IMR-90 (cell line): Measurements from ENCODE around the gene TFCP2. TPM values are rescaled to one million over a fixed set of nuclear protein-coding genes. Genes with fewer than 3 reads are reported as not detected.

Source experiments
- ATAC-seq: fragments of 200-7000 bp; cut with Tn5 transposase; 2 replicates; pipeline ENCODE4 v1.9.1; 2020; ENCODE audit warnings: low read depth, mild to moderate bottlenecking, moderate library complexity
- BruUV-seq: library from RNA; stranded (reverse); fragments of 400-500 nt; replicated peaks from 2 replicates; lab custom pipeline; 2021; lab: Mats Ljungman, UMichigan
- CTCF ChIA-PET: fragments of 300-600 bp; formaldehyde crosslinking; extraction: SDS; loops from one replicate; lab custom pipeline; 2021; ENCODE audit warnings: antibody characterized with exemption; lab: Yijun Ruan, JAX
- POLR2A ChIA-PET: fragments of 300-600 bp; sonication (Branson Sonifier 250); formaldehyde crosslinking; loops from one replicate; lab custom pipeline; 2022; ENCODE audit warnings: antibody characterized with exemption; ENCODE audit not compliant: unreplicated experiment; lab: Charles Lee
- DNase-seq: peaks from one replicate; pipeline ENCODE4 v3.0.0; 2013
- H2AFZ ChIP-seq: replicated peaks from 2 replicates; pipeline ENCODE3; 2013; ENCODE audit warnings: low read length, mild to moderate bottlenecking; ENCODE audit not compliant: poor library complexity
- H2AK5ac ChIP-seq: 2 replicates; pipeline ENCODE4 v1.6.1; 2013; ENCODE audit warnings: low read depth, low read length, inconsistent platforms
- H2AK9ac ChIP-seq: replicated peaks from 2 replicates; pipeline ENCODE3; 2013; ENCODE audit warnings: mild to moderate bottlenecking, low read depth, low read length, moderate library complexity; ENCODE audit not compliant: poor library complexity
- H2BK120ac ChIP-seq: 2 replicates; pipeline ENCODE4 v1.6.1; 2013; ENCODE audit warnings: low read depth, low read length, inconsistent platforms
- H2BK15ac ChIP-seq: 3 replicates; pipeline ENCODE4 v1.6.1; 2013; ENCODE audit warnings: low read depth, low read length, inconsistent platforms
- H2BK20ac ChIP-seq: 2 replicates; pipeline ENCODE4 v1.6.1; 2013; ENCODE audit warnings: low read depth, mild to moderate bottlenecking, inconsistent platforms, low read length, moderate library complexity
- H2BK5ac ChIP-seq: 2 replicates; pipeline ENCODE4 v1.6.1; 2013; ENCODE audit warnings: mild to moderate bottlenecking, low read depth, low read length, inconsistent platforms; ENCODE audit not compliant: poor library complexity, severe bottlenecking
- H3K14ac ChIP-seq: replicated peaks from 2 replicates; pipeline ENCODE4 v1.6.1; 2013; ENCODE audit warnings: low read depth, low read length, inconsistent platforms
- H3K18ac ChIP-seq: 2 replicates; pipeline ENCODE4 v1.6.1; 2013; ENCODE audit warnings: low read depth, low read length, control low read depth
- H3K23ac ChIP-seq: 2 replicates; pipeline ENCODE4 v1.6.1; 2013; ENCODE audit warnings: low read depth, low read length, inconsistent platforms
- H3K27ac ChIP-seq: 2 replicates; pipeline ENCODE4 v1.5.1; 2013; ENCODE audit warnings: mild to moderate bottlenecking, control low read depth, low read length; ENCODE audit not compliant: insufficient read depth
- H3K27me3 ChIP-seq: 2 replicates; pipeline ENCODE4 v1.6.1; 2013; ENCODE audit warnings: low read length; ENCODE audit not compliant: control insufficient read depth, insufficient read depth
- H3K36me3 ChIP-seq: 2 replicates; pipeline ENCODE4 v1.6.1; 2013; ENCODE audit warnings: low read length, mixed read lengths; ENCODE audit not compliant: control insufficient read depth, insufficient read depth
- H3K4ac ChIP-seq: 2 replicates; pipeline ENCODE4 v1.6.1; 2013; ENCODE audit warnings: low read depth, low read length, inconsistent platforms
- H3K4me1 ChIP-seq: 2 replicates; pipeline ENCODE4 v1.6.1; 2013; ENCODE audit warnings: low read length, mixed read lengths; ENCODE audit not compliant: control insufficient read depth, insufficient read depth
- H3K4me2 ChIP-seq: 2 replicates; pipeline ENCODE4 v1.6.1; 2013; ENCODE audit warnings: low read depth, mild to moderate bottlenecking, control low read depth, low read length, moderate library complexity
- H3K4me3 ChIP-seq: 2 replicates; pipeline ENCODE4 v1.5.1; 2013; ENCODE audit warnings: low read depth, mild to moderate bottlenecking, control low read depth, low read length, moderate library complexity; ENCODE audit not compliant: insufficient read depth
- H3K56ac ChIP-seq: 2 replicates; pipeline ENCODE4 v1.6.1; 2013; ENCODE audit warnings: low read length, inconsistent platforms; ENCODE audit not compliant: insufficient read depth; ENCODE audit errors: extremely low read depth
- H3K79me1 ChIP-seq, 2 experiments: 2 replicates each; pipeline ENCODE4 v1.6.1; 2013; ENCODE audit warnings: low read length in 2 of 2, inconsistent platforms in 1 of 2, low read depth in 1 of 2
- H3K9ac ChIP-seq: 2 replicates; pipeline ENCODE4 v1.6.1; 2013; ENCODE audit warnings: low read depth, low read length, control low read depth
- H3K9me1 ChIP-seq: 2 replicates; pipeline ENCODE4 v1.6.1; 2013; ENCODE audit warnings: low read length, inconsistent platforms; ENCODE audit not compliant: insufficient read depth
- H3K9me3 ChIP-seq: 2 replicates; pipeline ENCODE4 v1.6.1; 2013; ENCODE audit warnings: low read length; ENCODE audit not compliant: control insufficient read depth, insufficient read depth
- H4K20me1 ChIP-seq: 2 replicates; pipeline ENCODE4 v1.6.1; 2013; ENCODE audit warnings: low read length, inconsistent platforms; ENCODE audit not compliant: insufficient read depth
- H4K5ac ChIP-seq: 2 replicates; pipeline ENCODE4 v1.6.1; 2013; ENCODE audit warnings: mild to moderate bottlenecking, low read depth, low read length, control low read depth
- H4K8ac ChIP-seq, 2 experiments: 2 replicates each; pipeline ENCODE4 v1.6.1; 2013; ENCODE audit warnings: low read depth in 2 of 2, low read length in 2 of 2, control low read depth in 1 of 2, inconsistent platforms in 1 of 2
- H4K91ac ChIP-seq: 2 replicates; pipeline ENCODE4 v1.6.1; 2013; ENCODE audit warnings: low read depth, low read length, inconsistent platforms; ENCODE audit not compliant: insufficient read depth
- BHLHE40 ChIP-seq: fragments of 150-350 bp; IDR thresholded peaks from 2 replicates; pipeline ENCODE4 v1.6.1; 2016; ENCODE audit warnings: mild to moderate bottlenecking, low read depth, low read length
- CEBPB ChIP-seq: IDR thresholded peaks from 2 replicates; pipeline ENCODE4 v1.6.1; 2012; ENCODE audit warnings: low read depth, low read length, improper control_type of control experiment
- FOS ChIP-seq: fragments of 150-350 bp; IDR thresholded peaks from 2 replicates; pipeline ENCODE4 v1.6.1; 2016; ENCODE audit warnings: low read depth, low read length
- MAFK ChIP-seq: IDR thresholded peaks from 2 replicates; pipeline ENCODE4 v1.6.1; 2012; ENCODE audit warnings: low read depth, low read length, improper control_type of control experiment
- MAZ ChIP-seq: IDR thresholded peaks from 2 replicates; pipeline ENCODE4 v1.6.1; 2012; ENCODE audit warnings: low read depth, mild to moderate bottlenecking, low read length, improper control_type of control experiment, moderate library complexity, borderline replicate concordance
- MXI1 ChIP-seq: IDR thresholded peaks from 2 replicates; pipeline ENCODE4 v1.6.1; 2012; ENCODE audit warnings: low read depth, mild to moderate bottlenecking, low read length, moderate library complexity, borderline replicate concordance
- NFE2L2 ChIP-seq: fragments of 150-350 bp; IDR thresholded peaks from 2 replicates; pipeline ENCODE4 v1.6.1; 2016; ENCODE audit warnings: low read depth, mild to moderate bottlenecking, low read length
- POLR2A ChIP-seq: IDR thresholded peaks from 2 replicates; pipeline ENCODE4 v1.6.1; 2012; ENCODE audit warnings: mild to moderate bottlenecking, low read depth, low read length
- RAD21 ChIP-seq: IDR thresholded peaks from 2 replicates; pipeline ENCODE4 v1.6.1; 2012; ENCODE audit warnings: low read length, improper control_type of control experiment
- RCOR1 ChIP-seq: IDR thresholded peaks from 2 replicates; pipeline ENCODE4 v1.6.1; 2012; ENCODE audit warnings: mild to moderate bottlenecking, low read length, improper control_type of control experiment; ENCODE audit not compliant: insufficient replicate concordance
- RFX5 ChIP-seq: IDR thresholded peaks from 2 replicates; pipeline ENCODE4 v1.8.0; 2012; ENCODE audit warnings: low read depth, mild to moderate bottlenecking, low read length, moderate library complexity
- SMC3 ChIP-seq: fragments of 150-350 bp; IDR thresholded peaks from 2 replicates; pipeline ENCODE4 v1.6.1; 2016; ENCODE audit warnings: low read depth, mild to moderate bottlenecking, antibody characterized with exemption, low read length, moderate library complexity
- WGBS, 2 experiments: methylation state at CpG; one replicate each; pipeline versions ENCODE4 v1.1.5 to v1.1.7; 2013; ENCODE audit warnings: missing lambda C conversion rate in 2 of 2; ENCODE audit not compliant: insufficient read length in 1 of 2; ENCODE audit errors: extremely low coverage in 2 of 2; 5-methylcytosine and 5-hydroxymethylcytosine counted together
- dilution Hi-C: fragments of 300-500 bp; cut with HindIII; formaldehyde crosslinking; loops from one replicate; pipeline ENCODE4 v1.14.3; 2018; ENCODE audit warnings: low sequenced_read_pairs; ENCODE audit not compliant: unreplicated experiment
- in situ Hi-C: fragments of 300-500 bp; cut with MboI; formaldehyde crosslinking; loops from 3 replicates; pipeline ENCODE4 v1.14.3; 2019; ENCODE audit warnings: low sequenced_read_pairs, inconsistent platforms, mixed read lengths
- intact Hi-C: fragments of 100-400 bp; cut with micrococcal nuclease; formaldehyde crosslinking; loops from 2 replicates; pipeline ENCODE4 v1.10.0; 2022
- polyA plus RNA-seq, 3 experiments: library from polyadenylated mRNA; depleted of rRNA; stranded (reverse); fragments of >200 nt; gene quantifications; 2 replicates each; pipeline ENCODE4 v1.2.3, GENCODE V29; 2012; ENCODE audit warnings: low replicate concordance in 1 of 3
- total RNA-seq: library from RNA; depleted of rRNA; stranded (reverse); fragments of >200 nt; gene quantifications from 2 replicates; pipeline ENCODE4 v1.2.3, GENCODE V29; 2012
- TF ChIP-seq, protein P1 (sequence below): fragments of 150-350 bp; IDR thresholded peaks from 2 replicates; pipeline ENCODE4 v1.6.1; 2016; ENCODE audit warnings: low read depth, mild to moderate bottlenecking, low read length, moderate library complexity, borderline replicate concordance
- TF ChIP-seq, protein P2 (sequence below): conservative IDR thresholded peaks from 2 replicates; pipeline ENCODE4 v1.5.1; 2012; ENCODE audit warnings: mild to moderate bottlenecking, low read depth, low read length, improper control_type of control experiment

The TFCP2 gene
- total and polyA plus RNA-seq, 2 of the 4 experiments (the other 2 are of a cell fraction), result 10.0 to 15.4 TPM

DNA sequence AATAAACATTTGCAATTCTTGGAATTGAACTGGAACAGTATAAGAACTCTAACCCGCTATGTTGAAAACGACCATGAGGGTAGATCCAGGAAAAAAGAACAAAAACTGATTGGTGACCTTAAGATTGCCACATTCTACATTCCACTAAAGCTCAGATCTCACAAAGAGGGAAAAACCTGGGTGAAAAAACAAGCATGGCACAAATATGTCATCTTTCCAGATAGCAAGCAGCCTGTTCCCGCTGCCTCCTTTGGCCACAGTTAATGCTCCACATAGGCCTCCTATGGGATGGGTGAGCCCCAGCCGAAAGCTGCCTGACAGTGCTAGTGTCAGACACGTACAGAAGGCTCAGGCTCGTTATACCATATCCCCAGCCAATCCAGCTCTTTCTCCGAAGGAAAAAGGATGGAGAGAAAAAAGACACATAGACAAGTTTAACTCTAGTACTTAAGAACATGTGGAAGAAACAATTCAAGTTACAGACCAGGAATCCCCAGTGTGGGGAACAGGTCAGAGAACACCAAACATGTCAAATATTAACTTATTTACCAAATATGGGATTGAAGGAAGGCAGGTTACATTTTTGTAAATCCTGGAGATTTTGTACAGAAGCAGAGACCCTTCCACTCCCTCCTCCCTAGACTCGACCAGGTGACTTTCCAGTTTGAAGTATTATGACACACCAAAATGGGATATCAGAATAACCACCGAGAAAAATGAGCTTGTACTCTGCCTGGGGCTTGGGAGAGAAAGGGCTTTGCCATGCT lies 110.1 kb downstream of the TFCP2 start (continued):
- TF ChIP-seq SMC3, result no peak

DNA sequence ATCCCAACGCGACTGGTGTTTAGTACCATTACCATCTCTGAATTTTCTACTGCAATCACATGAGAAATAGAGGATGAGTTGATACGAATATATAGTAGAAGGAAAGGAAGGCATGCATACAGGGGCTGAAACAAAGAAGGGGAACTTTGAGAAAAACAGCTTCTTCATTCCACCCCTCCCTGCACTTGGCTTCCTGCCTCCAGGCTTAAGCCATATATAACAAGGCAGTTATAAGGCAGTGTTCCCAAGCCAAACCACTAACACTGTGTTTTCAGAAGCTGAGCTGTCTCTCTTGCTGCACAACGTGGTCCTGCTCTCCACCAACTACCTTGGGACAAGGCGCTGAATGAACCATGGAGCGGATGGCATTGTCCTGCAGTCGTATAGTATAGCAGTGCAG lies 113.8 kb downstream of the TFCP2 start:
- Histone ChIP-seq H3K9me1 (peaks cover 5% of the 10 kb centered on the region), H3K79me1 (peaks cover 5 to 13% of the 10 kb centered on the region in 2 experiments; a peak in 2 of 4 replicates), H2BK20ac (no peak overlapping the region), H3K4me3 (no peak overlapping the region), H3K36me3 (peaks cover 50% of the 10 kb centered on the region), H3K14ac (no peak overlapping the region), H4K8ac (no peak overlapping the region), H3K9ac (no peak overlapping the region), H3K18ac (no peak overlapping the region), H3K23ac (no peak overlapping the region), H3K4me1 (no peaks in the 10 kb centered on the region; the same call in 1 of the 2 replicates), H3K4me2 (no peak overlapping the region), H2AK5ac (no peak overlapping the region), H4K5ac (no peak overlapping the region), H3K4ac (no peak overlapping the region), H4K20me1 (0 out of 2 replicates have a peak, but pooled peaks cover 4% of the 10 kb centered on the region), H2AK9ac (no peak overlapping the region), H2BK15ac (no peak overlapping the region), H2BK120ac (no peak overlapping the region), H3K27ac (no peak overlapping the region), H4K91ac (no peak overlapping the region), H3K9me3 (no peaks in the 10 kb centered on the region), H3K27me3 (no peaks in the 10 kb centered on the region), H3K56ac (no peak overlapping the region), H2BK5ac (no peak overlapping the region), H2AFZ (no peak overlapping the region)
- POLR2A ChIA-PET, result no interaction called here
- CTCF ChIA-PET, result no interaction called here
- in situ Hi-C loops, result no loop called here
- no TSS peak for BruUV-seq
- peak; percentile 14; the same call in 1 of the 2 replicates for ATAC-seq
- WGBS, 2 experiments, result no CpG with 5 or more reads among the region's 7 CpGs
- DNase-seq, result no peak
- intact Hi-C loops, result no loop called here
- dilution Hi-C loops, result no loop called here
- TF ChIP-seq, protein P1, sequence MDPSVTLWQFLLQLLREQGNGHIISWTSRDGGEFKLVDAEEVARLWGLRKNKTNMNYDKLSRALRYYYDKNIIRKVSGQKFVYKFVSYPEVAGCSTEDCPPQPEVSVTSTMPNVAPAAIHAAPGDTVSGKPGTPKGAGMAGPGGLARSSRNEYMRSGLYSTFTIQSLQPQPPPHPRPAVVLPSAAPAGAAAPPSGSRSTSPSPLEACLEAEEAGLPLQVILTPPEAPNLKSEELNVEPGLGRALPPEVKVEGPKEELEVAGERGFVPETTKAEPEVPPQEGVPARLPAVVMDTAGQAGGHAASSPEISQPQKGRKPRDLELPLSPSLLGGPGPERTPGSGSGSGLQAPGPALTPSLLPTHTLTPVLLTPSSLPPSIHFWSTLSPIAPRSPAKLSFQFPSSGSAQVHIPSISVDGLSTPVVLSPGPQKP, result no peak
- TF ChIP-seq NFE2L2 (no peak), RCOR1 (no peak), POLR2A (no peak), RAD21 (no peak), BHLHE40 (no peak), RFX5 (no peak), MXI1 (no peak), FOS (no peak), CEBPB (no peak), MAZ (no peak), MAFK (no peak)
- TF ChIP-seq, protein P2, sequence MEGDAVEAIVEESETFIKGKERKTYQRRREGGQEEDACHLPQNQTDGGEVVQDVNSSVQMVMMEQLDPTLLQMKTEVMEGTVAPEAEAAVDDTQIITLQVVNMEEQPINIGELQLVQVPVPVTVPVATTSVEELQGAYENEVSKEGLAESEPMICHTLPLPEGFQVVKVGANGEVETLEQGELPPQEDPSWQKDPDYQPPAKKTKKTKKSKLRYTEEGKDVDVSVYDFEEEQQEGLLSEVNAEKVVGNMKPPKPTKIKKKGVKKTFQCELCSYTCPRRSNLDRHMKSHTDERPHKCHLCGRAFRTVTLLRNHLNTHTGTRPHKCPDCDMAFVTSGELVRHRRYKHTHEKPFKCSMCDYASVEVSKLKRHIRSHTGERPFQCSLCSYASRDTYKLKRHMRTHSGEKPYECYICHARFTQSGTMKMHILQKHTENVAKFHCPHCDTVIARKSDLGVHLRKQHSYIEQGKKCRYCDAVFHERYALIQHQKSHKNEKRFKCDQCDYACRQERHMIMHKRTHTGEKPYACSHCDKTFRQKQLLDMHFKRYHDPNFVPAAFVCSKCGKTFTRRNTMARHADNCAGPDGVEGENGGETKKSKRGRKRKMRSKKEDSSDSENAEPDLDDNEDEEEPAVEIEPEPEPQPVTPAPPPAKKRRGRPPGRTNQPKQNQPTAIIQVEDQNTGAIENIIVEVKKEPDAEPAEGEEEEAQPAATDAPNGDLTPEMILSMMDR, result no peak
